ENCODE data around the gene MCTP1. TPM values are rescaled to one million over a fixed set of nuclear protein-coding genes. Genes with fewer than 3 reads are reported as not detected.

Gene MCTP1
- total and polyA plus RNA-seq, 9 of the 15 experiments (the other 6 are each of a cell fraction or from before 2014, with no cell fraction given): 0.04 to 0.93 (median 0.06) TPM; not detected in 4

- WGBS (ENCODE audit: insufficient coverage, low coverage, missing lambda C conversion rate): 3% methylated on average over 2 of the region's 2 CpGs
- intact Hi-C loops (cut with micrococcal nuclease): no loop called here
- no peak overlapping the region for H2AFZ ChIP-seq (ENCODE audit: low read depth, low read length)
- no peaks in the 10 kb centered on the region for H3K9me3 ChIP-seq (replicated peaks; ENCODE audit: control insufficient read depth, insufficient read depth, low read depth, low read length)
- CTCF ChIA-PET (ENCODE audit: low intra/inter-chr PET ratio): no interaction called here
- no peak for ATAC-seq
- POLR2A ChIA-PET: no interaction called here
- no peak overlapping the region for H3K4me3 ChIP-seq
- H3K4me1 ChIP-seq (replicated peaks in 1 of 2; ENCODE audit: control insufficient read depth in 2 of 2, insufficient read depth in 2 of 2, low read length in 2 of 2): no peaks in the 10 kb centered on the region
- no peak for DNase-seq (ENCODE audit: extremely low read depth in 1 of 4, low spot score in 3 of 4)
- H3K9me1 ChIP-seq (ENCODE audit: control insufficient read depth, insufficient read depth, low read length): no peaks in the 10 kb centered on the region
- no peak overlapping the region for H3K9ac ChIP-seq (ENCODE audit: insufficient read depth in 1 of 2, low read depth in 2 of 2, low read length in 2 of 2)
- H4K20me1 ChIP-seq (replicated peaks; ENCODE audit: control insufficient read depth, insufficient read depth, low read length): no peaks in the 10 kb centered on the region
- no peak overlapping the region for H3K4me2 ChIP-seq (ENCODE audit: insufficient read depth, low read length)
- in situ Hi-C loops (cut with MboI): no loop called here
- no peak overlapping the region for H3K27ac ChIP-seq (ENCODE audit: extremely low read depth, low read depth, low read length)
- no TSS peak for BruUV-seq (replicated peaks)
- TF ChIP-seq HMG20B (CRISPR knock-in tag; IDR thresholded peaks at IDR 0.05) (no peak), CEBPZ (IDR thresholded peaks at IDR 0.05; ENCODE audit: borderline replicate concordance, low read depth, low read length) (no peak), ZBTB43 (CRISPR knock-in tag; IDR thresholded peaks at IDR 0.05) (no peak), CHD7 (IDR thresholded peaks at IDR 0.05; ENCODE audit: low read depth, low read length) (no peak)
- no peaks in the 10 kb centered on the region for H3K36me3 ChIP-seq (ENCODE audit: control insufficient read depth, insufficient read depth, low read length)
- H3K79me2 ChIP-seq (ENCODE audit: control insufficient read depth, insufficient read depth, low read length): no peaks in the 10 kb centered on the region
- no peak for FAIRE-seq
- H3K27me3 ChIP-seq (ENCODE audit: control insufficient read depth in 2 of 2, insufficient read depth in 2 of 2, low read length in 2 of 2): no peaks in the 10 kb centered on the region
Observed at GRCh38 chr5:94916619-94917018, 368.3 kb downstream of the MCTP1 start.
